ENCODE measurements around the gene STUB1.
A peak's percentile ranks its signal among the peaks of the same experiment; 100 is the strongest.

STUB1 gene

GRCh38 chr16:716768-717325 lies 36.6 kb downstream of the STUB1 start:
- Mint-ChIP-seq H3K27me3 (ENCODE audit: low read depth) (peaks cover 21% of the 10 kb centered on the region), H3K4me1 (peaks cover 15% of the 10 kb centered on the region), H3K27ac (no peak overlapping the region), H3K9me3 (no peaks in the 10 kb centered on the region), H3K36me3 (ENCODE audit: low read depth) (no peaks in the 10 kb centered on the region), H3K4me3 (peak overlapping the region; percentile 78 to 80 (median 78))
- TF ChIP-seq, protein P1, sequence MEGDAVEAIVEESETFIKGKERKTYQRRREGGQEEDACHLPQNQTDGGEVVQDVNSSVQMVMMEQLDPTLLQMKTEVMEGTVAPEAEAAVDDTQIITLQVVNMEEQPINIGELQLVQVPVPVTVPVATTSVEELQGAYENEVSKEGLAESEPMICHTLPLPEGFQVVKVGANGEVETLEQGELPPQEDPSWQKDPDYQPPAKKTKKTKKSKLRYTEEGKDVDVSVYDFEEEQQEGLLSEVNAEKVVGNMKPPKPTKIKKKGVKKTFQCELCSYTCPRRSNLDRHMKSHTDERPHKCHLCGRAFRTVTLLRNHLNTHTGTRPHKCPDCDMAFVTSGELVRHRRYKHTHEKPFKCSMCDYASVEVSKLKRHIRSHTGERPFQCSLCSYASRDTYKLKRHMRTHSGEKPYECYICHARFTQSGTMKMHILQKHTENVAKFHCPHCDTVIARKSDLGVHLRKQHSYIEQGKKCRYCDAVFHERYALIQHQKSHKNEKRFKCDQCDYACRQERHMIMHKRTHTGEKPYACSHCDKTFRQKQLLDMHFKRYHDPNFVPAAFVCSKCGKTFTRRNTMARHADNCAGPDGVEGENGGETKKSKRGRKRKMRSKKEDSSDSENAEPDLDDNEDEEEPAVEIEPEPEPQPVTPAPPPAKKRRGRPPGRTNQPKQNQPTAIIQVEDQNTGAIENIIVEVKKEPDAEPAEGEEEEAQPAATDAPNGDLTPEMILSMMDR (IDR thresholded peaks at IDR 0.05; ENCODE audit: unreplicated experiment in 3 of 3) = no peak

GRCh38 chr16:717450-718245 lies 37.4 kb downstream of the STUB1 start:
- Mint-ChIP-seq H3K27ac (no peak overlapping the region), H3K4me3 (peak overlapping the region in 1 of 3 experiments; percentile 30), H3K9me3 (no peaks in the 10 kb centered on the region), H3K27me3 (ENCODE audit: low read depth) (peaks cover 19% of the 10 kb centered on the region), H3K4me1 (peaks cover 14% of the 10 kb centered on the region), H3K36me3 (ENCODE audit: low read depth) (no peaks in the 10 kb centered on the region)
- TF ChIP-seq, protein P1 (IDR thresholded peaks at IDR 0.05; ENCODE audit: unreplicated experiment in 3 of 3) = no peak

DNA sequence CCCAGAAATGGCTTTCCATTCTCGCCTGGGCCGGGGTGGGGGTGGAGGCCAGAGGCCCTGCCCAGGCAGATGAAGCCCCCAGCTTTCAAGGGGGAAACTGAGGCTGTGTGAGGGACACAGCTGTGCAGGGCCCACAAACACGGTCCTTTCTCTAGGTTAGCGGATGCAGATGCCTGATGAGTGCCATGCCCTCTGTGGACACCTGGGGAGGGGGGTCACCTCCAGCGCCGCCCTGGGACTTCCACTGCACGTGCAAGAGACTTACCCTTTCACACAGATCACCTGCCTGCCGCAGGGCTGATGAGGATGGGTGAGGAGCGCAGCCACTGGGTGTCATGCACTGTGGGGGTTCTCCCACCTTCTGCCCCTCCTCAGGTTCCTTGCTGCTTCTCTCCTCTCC lies 38.2 kb downstream of the STUB1 start:
- Mint-ChIP-seq H3K4me1 (peaks cover 11% of the 10 kb centered on the region), H3K9me3 (no peaks in the 10 kb centered on the region), H3K27ac (no peak overlapping the region), H3K4me3 (peak overlapping the region in 2 of 3 experiments; percentile 88 to 90), H3K36me3 (ENCODE audit: low read depth) (no peaks in the 10 kb centered on the region), H3K27me3 (ENCODE audit: low read depth) (peaks cover 17% of the 10 kb centered on the region)
- TF ChIP-seq, protein P1 (IDR thresholded peaks at IDR 0.05; ENCODE audit: unreplicated experiment in 3 of 3) = no peak

DNA sequence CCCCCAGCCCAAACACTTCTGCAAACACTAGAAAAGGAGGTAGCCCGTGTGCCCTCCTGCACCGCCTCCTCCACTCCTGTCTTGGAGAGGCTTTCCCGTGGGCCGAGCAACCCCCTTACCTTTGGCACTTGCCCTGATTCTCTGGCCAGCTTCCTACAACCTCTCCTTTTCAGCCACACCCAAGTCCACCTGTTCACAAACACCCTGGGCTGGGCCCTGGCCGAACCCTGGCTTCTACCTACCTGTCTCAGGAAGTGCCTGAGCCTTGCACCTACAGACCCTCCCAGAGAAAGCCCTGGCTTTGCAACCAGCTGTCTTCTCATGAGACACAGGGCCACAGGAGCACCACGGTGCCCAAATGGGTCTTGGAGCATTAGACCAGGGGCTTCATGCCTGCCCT lies 38.7 kb downstream of the STUB1 start:
- TF ChIP-seq, protein P1 (IDR thresholded peaks at IDR 0.05; ENCODE audit: unreplicated experiment in 3 of 3) = no peak
- Mint-ChIP-seq H3K27me3 (ENCODE audit: low read depth) (peaks cover 13% of the 10 kb centered on the region), H3K9me3 (no peaks in the 10 kb centered on the region), H3K4me3 (peak overlapping the region; percentile 84 to 90 (median 88)), H3K27ac (peak overlapping the region in 2 of 3 experiments; percentile 48 to 51), H3K36me3 (ENCODE audit: low read depth) (no peaks in the 10 kb centered on the region), H3K4me1 (peaks cover 11% of the 10 kb centered on the region)

DNA sequence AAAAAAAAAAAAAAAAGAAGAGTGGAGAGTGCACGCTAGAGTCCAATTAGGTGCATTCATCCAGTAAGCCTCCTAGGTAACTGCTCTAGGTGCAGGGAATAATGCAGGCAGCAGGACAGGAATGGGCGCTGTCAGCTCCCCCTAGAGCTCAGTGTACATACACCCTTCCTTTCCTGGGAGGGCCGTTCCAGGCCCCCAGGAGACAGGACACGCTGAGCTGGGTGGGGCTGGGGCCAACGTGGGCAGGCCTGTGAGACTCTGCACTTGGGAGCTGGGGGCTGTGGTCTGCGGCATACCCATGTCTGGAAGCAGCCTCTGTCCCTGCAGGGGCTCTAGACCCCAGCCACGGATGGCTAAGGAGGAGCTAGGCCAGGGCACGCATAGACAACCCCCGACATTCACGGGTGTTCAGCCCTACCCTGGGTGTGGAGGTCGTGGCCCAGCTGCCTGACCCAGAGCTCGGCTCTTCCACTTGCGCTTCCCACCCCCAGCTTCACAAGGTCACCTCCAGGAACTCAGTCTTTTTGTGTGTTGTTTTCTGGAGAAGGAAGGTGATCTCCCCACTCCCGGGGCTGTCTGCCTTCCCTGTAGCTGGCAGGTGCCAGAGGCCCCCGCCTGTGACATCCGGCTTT lies 39.7 kb downstream of the STUB1 start:
- Mint-ChIP-seq H3K4me1 (peaks cover 11% of the 10 kb centered on the region), H3K36me3 (ENCODE audit: low read depth) (no peaks in the 10 kb centered on the region), H3K4me3 (peak overlapping the region; percentile 84 to 90 (median 88)), H3K27me3 (ENCODE audit: low read depth) (peaks cover 12% of the 10 kb centered on the region), H3K9me3 (no peaks in the 10 kb centered on the region), H3K27ac (peak overlapping the region; percentile 88 to 94 (median 90))
- TF ChIP-seq, protein P1 (IDR thresholded peaks at IDR 0.05; ENCODE audit: unreplicated experiment in 3 of 3) = no peak
